MCF 10A (cell line): ENCODE data around the gene DGLUCY. TPM values are rescaled to one million over a fixed set of nuclear protein-coding genes. Genes with fewer than 3 reads are reported as not detected.
"Not testable (repeated sequence)": the region's sequence is repeated elsewhere in the genome, so short reads cannot be mapped to it uniquely, and the experiment has no call there.

ENCODE experiments used
- BruUV-seq: library from RNA; stranded (reverse); fragments of 400-500 nt; replicated peaks from 2 replicates; lab custom pipeline; 2021; lab: Mats Ljungman, UMichigan
- CTCF ChIA-PET: fragments of 300-600 bp; sonication (Branson Sonifier 250); formaldehyde crosslinking; extraction: SDS; loops from one replicate; lab custom pipeline; 2021; ENCODE audit warnings: antibody characterized with exemption, inconsistent platforms; lab: Yijun Ruan, JAX
- POLR2A ChIA-PET: fragments of 300-600, 350-650 bp; sonication (Branson Sonifier 250); formaldehyde crosslinking; extraction: SDS; loops from one replicate; lab custom pipeline; 2020; ENCODE audit warnings: antibody characterized with exemption, inconsistent platforms; lab: Yijun Ruan, JAX
- DNase-seq: peaks from one replicate; pipeline ENCODE4 v3.0.0-alpha.2; 2018; ENCODE audit not compliant: unreplicated experiment
- H3K27ac Mint-ChIP-seq: one replicate; pipeline ENCODE4 v1.8.0; 2022; ENCODE audit warnings: mild to moderate bottlenecking, low read depth, mixed read lengths; ENCODE audit not compliant: unreplicated experiment
- H3K27me3 Mint-ChIP-seq: one replicate; pipeline ENCODE4 v1.8.0; 2022; ENCODE audit warnings: mixed read lengths; ENCODE audit not compliant: insufficient read depth, unreplicated experiment
- H3K36me3 Mint-ChIP-seq: one replicate; pipeline ENCODE4 v1.8.0; 2022; ENCODE audit warnings: mild to moderate bottlenecking, moderate library complexity, mixed read lengths; ENCODE audit not compliant: insufficient read depth, unreplicated experiment
- H3K4me1 Mint-ChIP-seq: one replicate; pipeline ENCODE4 v1.8.0; 2022; ENCODE audit warnings: mixed read lengths; ENCODE audit not compliant: insufficient read depth, unreplicated experiment
- H3K4me3 Mint-ChIP-seq: one replicate; pipeline ENCODE4 v1.8.0; 2022; ENCODE audit warnings: mild to moderate bottlenecking, moderate library complexity, mixed read lengths; ENCODE audit not compliant: unreplicated experiment
- H3K9me3 Mint-ChIP-seq: one replicate; pipeline ENCODE4 v1.8.0; 2022; ENCODE audit warnings: mixed read lengths; ENCODE audit not compliant: unreplicated experiment
- CTCF ChIP-seq: fragments of 200-600 bp; IDR thresholded peaks from one replicate; pipeline ENCODE4 v1.8.0; 2022; ENCODE audit warnings: antibody characterized with exemption, mild to moderate bottlenecking; ENCODE audit not compliant: unreplicated experiment
- intact Hi-C: fragments of 100-400 bp; cut with micrococcal nuclease; formaldehyde crosslinking; loops from 2 replicates; pipeline ENCODE4 v1.14.1; 2022
- total RNA-seq: library from RNA; stranded (reverse); gene quantifications from 2 replicates; pipeline ENCODE4 v1.2.3, GENCODE V29; 2022

Gene DGLUCY
- total RNA-seq, 1 experiment from 2014 or later, result 11.7 TPM

GRCh38 chr14:91155626-91156089, 41.8 kb downstream of the DGLUCY start:
- DNase-seq, result no peak
- Mint-ChIP-seq H3K27me3 (no peaks in the 10 kb centered on the region), H3K27ac (no peak overlapping the region), H3K4me1 (peaks cover 33% of the 10 kb centered on the region), H3K9me3 (no peaks in the 10 kb centered on the region), H3K4me3 (no peak overlapping the region), H3K36me3 (peaks cover 6% of the 10 kb centered on the region)
- TF ChIP-seq CTCF, result no peak
- no TSS peak for BruUV-seq
- ChIA-PET CTCF (no interaction called here), POLR2A (no interaction called here)
- intact Hi-C loops, result no loop called here

GRCh38 chr14:91156142-91156666, 42.3 kb downstream of the DGLUCY start:
- BruUV-seq, H3K27me3 Mint-ChIP-seq, H3K4me3 Mint-ChIP-seq, intact Hi-C loops, POLR2A ChIA-PET, H3K36me3 Mint-ChIP-seq, H3K27ac Mint-ChIP-seq, H3K9me3 Mint-ChIP-seq, CTCF ChIA-PET, DNase-seq: not testable (repeated sequence)
- peaks cover 29% of the 10 kb centered on the region for H3K4me1 Mint-ChIP-seq

- H3K27ac Mint-ChIP-seq, intact Hi-C loops, H3K36me3 Mint-ChIP-seq, H3K4me3 Mint-ChIP-seq, DNase-seq, BruUV-seq, H3K9me3 Mint-ChIP-seq, H3K27me3 Mint-ChIP-seq, POLR2A ChIA-PET: not testable (repeated sequence)
- peaks cover 29% of the 10 kb centered on the region for H3K4me1 Mint-ChIP-seq
- CTCF ChIA-PET, result interaction anchor here (0.7 kb wide), 1 partner anchor 254 kb away, joined by 5 read pairs; no protein-coding TSS in a partner anchor
Measured at GRCh38 chr14:91156877-91157276, 43.0 kb downstream of the DGLUCY start.

GRCh38 chr14:91158091-91158790, 44.4 kb downstream of the DGLUCY start:
- Mint-ChIP-seq H3K27ac (peak overlapping the region; percentile 3), H3K4me1 (peaks cover 29% of the 10 kb centered on the region), H3K36me3 (peaks cover 23% of the 10 kb centered on the region), H3K9me3 (no peaks in the 10 kb centered on the region), H3K27me3 (no peaks in the 10 kb centered on the region), H3K4me3 (no peak overlapping the region)
- CTCF ChIA-PET, result interaction anchor here (0.7 to 2.7 kb wide), 4 partner anchors 11 to 123 kb away, joined by 3 to 23 read pairs (median 4); no protein-coding TSS in a partner anchor
- no TSS peak for BruUV-seq
- intact Hi-C loops, result no loop called here
- peak; percentile 60 for DNase-seq
- POLR2A ChIA-PET, result interaction anchor here (0.5 to 2.3 kb wide), 13 partner anchors 9 to 355 kb away, joined by 3 to 17 read pairs (median 3); partner anchors contain the start of genes DGLUCY and RPS6KA5
- no peak for TF ChIP-seq CTCF

- peaks cover 29% of the 10 kb centered on the region for H3K4me1 Mint-ChIP-seq
- intact Hi-C loops, result no loop called here
- H3K27ac Mint-ChIP-seq, result no peak overlapping the region
- H3K36me3 Mint-ChIP-seq, result peaks cover 23% of the 10 kb centered on the region
- no peak overlapping the region for H3K4me3 Mint-ChIP-seq
- no peak for TF ChIP-seq CTCF
- no TSS peak for BruUV-seq
- ChIA-PET CTCF (interaction anchor here (0.6 to 2.7 kb wide), 6 partner anchors 15 to 257 kb away, joined by 3 to 23 read pairs (median 4); no protein-coding TSS in a partner anchor), POLR2A (interaction anchor here (0.6 to 2.3 kb wide), 4 partner anchors 10 to 108 kb away, joined by 3 to 17 read pairs (median 10); partner anchors contain the start of genes DGLUCY and RPS6KA5)
- H3K9me3 Mint-ChIP-seq, result no peaks in the 10 kb centered on the region
- DNase-seq, result peak; percentile 45
- H3K27me3 Mint-ChIP-seq, result no peaks in the 10 kb centered on the region
Measured at GRCh38 chr14:91159182-91159581, 45.3 kb downstream of the DGLUCY start.
